Loucy (cell line): ENCODE data around the gene CARD19.

ENCODE experiments used
- CTCF ChIP-seq: fragments of 200-600 bp; sonication (generic); conservative IDR thresholded peaks from 2 replicates; pipeline ENCODE4 v1.5.1; 2014; ENCODE audit warnings: mild to moderate bottlenecking, antibody characterized with exemption, low read length
- EZH2phosphoT487 ChIP-seq: fragments of 200-600 bp; IDR thresholded peaks from 2 replicates; pipeline ENCODE4 v1.6.1; 2018; ENCODE audit warnings: antibody characterized with exemption, mild to moderate bottlenecking, moderate library complexity, borderline replicate concordance

DNA sequence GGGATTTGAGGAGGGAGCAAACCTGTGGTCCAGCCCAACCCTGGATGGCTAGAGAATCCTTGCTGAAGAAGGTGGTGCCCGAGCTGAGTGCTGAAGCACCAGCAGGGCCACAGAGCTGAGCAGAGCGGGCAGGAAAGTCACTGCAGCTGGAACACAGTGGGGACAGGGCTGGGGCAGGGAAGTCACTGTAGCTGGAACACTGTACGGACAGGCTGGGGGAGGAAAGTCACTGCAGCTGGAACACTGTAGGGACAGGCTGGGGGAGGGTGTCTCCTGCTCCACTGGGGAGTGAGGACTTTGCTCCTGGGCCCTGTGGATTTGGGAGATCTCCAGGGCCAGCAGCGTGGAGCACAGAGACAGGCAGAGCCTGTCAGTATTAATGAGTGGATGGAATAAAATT is 46.5 kb upstream of the CARD19 start:
- TF ChIP-seq CTCF (no peak), EZH2phosphoT487 (no peak)
